Activated T-helper 17 cell treated with anti-CD3 and anti-CD28 coated beads, Interleukin-2, amount 50 U/mL, for 72 hours (primary cell): ENCODE results near the gene DOHH. TPM values are rescaled to one million over a fixed set of nuclear protein-coding genes. Genes with fewer than 3 reads are reported as not detected.

Experiments used
- ATAC-seq: fragments of 150-1000 bp; cut with Tn5 transposase; replicated peaks from 2 replicates; pipeline ENCODE4 v1.10.0; 2021; ENCODE audit warnings: mild to moderate bottlenecking, moderate library complexity
- H3K27ac Mint-ChIP-seq: one replicate; pipeline ENCODE4 v1.8.0; 2022; ENCODE audit warnings: mixed read lengths
- H3K27me3 Mint-ChIP-seq: one replicate; pipeline ENCODE4 v1.8.0; 2022; ENCODE audit warnings: mixed read lengths
- H3K36me3 Mint-ChIP-seq: one replicate; pipeline ENCODE4 v1.8.0; 2022; ENCODE audit warnings: low read depth, mild to moderate bottlenecking, mixed read lengths
- H3K4me1 Mint-ChIP-seq: one replicate; pipeline ENCODE4 v1.8.0; 2022; ENCODE audit warnings: mixed read lengths
- H3K4me3 Mint-ChIP-seq: one replicate; pipeline ENCODE4 v1.8.0; 2022; ENCODE audit warnings: mild to moderate bottlenecking, mixed read lengths
- H3K9me3 Mint-ChIP-seq: one replicate; pipeline ENCODE4 v1.8.0; 2022; ENCODE audit warnings: mixed read lengths
- total RNA-seq, 2 donors: library from RNA; stranded (reverse); gene quantifications; one replicate each; pipeline ENCODE4 v1.2.3, GENCODE V29; 2022

The DOHH gene
- total RNA-seq, 2 donors from 2014 or later: 11.1 to 22.2 TPM

- no peaks in the 10 kb centered on the region for H3K27me3 Mint-ChIP-seq
- H3K27ac Mint-ChIP-seq: no peak overlapping the region
- ATAC-seq: no peak
- H3K4me1 Mint-ChIP-seq: no peaks in the 10 kb centered on the region
- no peak overlapping the region for H3K4me3 Mint-ChIP-seq
- H3K9me3 Mint-ChIP-seq: no peaks in the 10 kb centered on the region
- peaks cover 50% of the 10 kb centered on the region for H3K36me3 Mint-ChIP-seq
Observed at GRCh38 chr19:3492131-3492839, 8.2 kb downstream of the DOHH start.

GRCh38 chr19:3491396-3492119 lies 8.9 kb downstream of the DOHH start:
- peaks cover 45% of the 10 kb centered on the region for H3K36me3 Mint-ChIP-seq
- H3K4me1 Mint-ChIP-seq: no peaks in the 10 kb centered on the region
- no peak for ATAC-seq
- H3K27ac Mint-ChIP-seq: no peak overlapping the region
- H3K9me3 Mint-ChIP-seq: no peaks in the 10 kb centered on the region
- no peaks in the 10 kb centered on the region for H3K27me3 Mint-ChIP-seq
- H3K4me3 Mint-ChIP-seq: no peak overlapping the region

GRCh38 chr19:3483226-3483628 lies 17.2 kb downstream of the DOHH start, which contains the start of gene SMIM44:
Gene SMIM44, minus strand, starts transcription at chr19:3483441. Its CDS starts 38 bp downstream, at chr19:3483403.
- no peak for ATAC-seq
- Mint-ChIP-seq H3K4me1 (peaks cover 1% of the 10 kb centered on the region), H3K9me3 (no peaks in the 10 kb centered on the region), H3K27me3 (no peaks in the 10 kb centered on the region), H3K4me3 (no peak within 1 kb of the TSS), H3K36me3 (no peaks in the 10 kb centered on the region), H3K27ac (no peak within 1 kb of the TSS)

- ATAC-seq: no peak
- H3K27me3 Mint-ChIP-seq: no peaks in the 10 kb centered on the region
- H3K4me1 Mint-ChIP-seq: peaks cover 7% of the 10 kb centered on the region
- H3K36me3 Mint-ChIP-seq: no peaks in the 10 kb centered on the region
- no peak overlapping the region for H3K27ac Mint-ChIP-seq
- no peak overlapping the region for H3K4me3 Mint-ChIP-seq
- no peaks in the 10 kb centered on the region for H3K9me3 Mint-ChIP-seq
Observed at GRCh38 chr19:3482507-3483225, 17.8 kb downstream of the DOHH start.

GRCh38 chr19:3481241-3482090 lies 19.0 kb downstream of the DOHH start:
- H3K27ac Mint-ChIP-seq: no peak overlapping the region
- H3K27me3 Mint-ChIP-seq: no peaks in the 10 kb centered on the region
- H3K36me3 Mint-ChIP-seq: no peaks in the 10 kb centered on the region
- no peak for ATAC-seq
- H3K4me1 Mint-ChIP-seq: peaks cover 7% of the 10 kb centered on the region
- no peak overlapping the region for H3K4me3 Mint-ChIP-seq
- no peaks in the 10 kb centered on the region for H3K9me3 Mint-ChIP-seq

GRCh38 chr19:3480383-3481091 lies 19.9 kb downstream of the DOHH start, which contains the start of gene SMIM24:
Gene SMIM24, minus strand, starts transcription at chr19:3480525. Its CDS starts 62 bp downstream, at chr19:3480463.
- ATAC-seq: no peak
- Mint-ChIP-seq H3K4me1 (peaks cover 7% of the 10 kb centered on the region), H3K36me3 (no peaks in the 10 kb centered on the region), H3K27me3 (no peaks in the 10 kb centered on the region), H3K27ac (no peak within 1 kb of the TSS), H3K9me3 (no peaks in the 10 kb centered on the region), H3K4me3 (peak within 1 kb of the TSS; percentile 29)

- ATAC-seq: no peak
- no peaks in the 10 kb centered on the region for H3K9me3 Mint-ChIP-seq
- no peaks in the 10 kb centered on the region for H3K36me3 Mint-ChIP-seq
- no peak overlapping the region for H3K4me3 Mint-ChIP-seq
- H3K4me1 Mint-ChIP-seq: peaks cover 7% of the 10 kb centered on the region
- no peak overlapping the region for H3K27ac Mint-ChIP-seq
- no peaks in the 10 kb centered on the region for H3K27me3 Mint-ChIP-seq
Observed at GRCh38 chr19:3479834-3480215, 20.6 kb downstream of the DOHH start.

GRCh38 chr19:3479177-3479833 lies 21.2 kb downstream of the DOHH start:
- peak overlapping the region; percentile 29 for H3K4me3 Mint-ChIP-seq
- no peaks in the 10 kb centered on the region for H3K9me3 Mint-ChIP-seq
- peaks cover 7% of the 10 kb centered on the region for H3K4me1 Mint-ChIP-seq
- H3K36me3 Mint-ChIP-seq: no peaks in the 10 kb centered on the region
- H3K27ac Mint-ChIP-seq: no peak overlapping the region
- ATAC-seq: peak; percentile 61
- no peaks in the 10 kb centered on the region for H3K27me3 Mint-ChIP-seq

- ATAC-seq: no peak
- Mint-ChIP-seq H3K4me1 (peaks cover 7% of the 10 kb centered on the region), H3K36me3 (no peaks in the 10 kb centered on the region), H3K4me3 (peak overlapping the region; percentile 29), H3K9me3 (no peaks in the 10 kb centered on the region), H3K27ac (no peak overlapping the region), H3K27me3 (no peaks in the 10 kb centered on the region)
Observed at GRCh38 chr19:3478409-3479176, 21.9 kb downstream of the DOHH start.

- Mint-ChIP-seq H3K4me3 (peak overlapping the region; percentile 29), H3K9me3 (no peaks in the 10 kb centered on the region), H3K4me1 (peaks cover 7% of the 10 kb centered on the region), H3K36me3 (no peaks in the 10 kb centered on the region), H3K27me3 (no peaks in the 10 kb centered on the region), H3K27ac (no peak overlapping the region)
- peak; percentile 30 for ATAC-seq
Observed at GRCh38 chr19:3477951-3478350, 22.5 kb downstream of the DOHH start.

- ATAC-seq: no peak
- Mint-ChIP-seq H3K27me3 (no peaks in the 10 kb centered on the region), H3K9me3 (no peaks in the 10 kb centered on the region), H3K4me3 (no peak overlapping the region), H3K4me1 (peaks cover 7% of the 10 kb centered on the region), H3K36me3 (no peaks in the 10 kb centered on the region), H3K27ac (no peak overlapping the region)
Observed at GRCh38 chr19:3477506-3477905, 23.0 kb downstream of the DOHH start.

GRCh38 chr19:3476830-3477229 lies 23.6 kb downstream of the DOHH start:
- peaks cover 7% of the 10 kb centered on the region for H3K4me1 Mint-ChIP-seq
- H3K9me3 Mint-ChIP-seq: no peaks in the 10 kb centered on the region
- H3K36me3 Mint-ChIP-seq: no peaks in the 10 kb centered on the region
- H3K27ac Mint-ChIP-seq: no peak overlapping the region
- H3K4me3 Mint-ChIP-seq: no peak overlapping the region
- H3K27me3 Mint-ChIP-seq: no peaks in the 10 kb centered on the region
- ATAC-seq: no peak
